Measurements from ENCODE around the gene ARHGAP25.

ARHGAP25 gene

GRCh38 chr2:68720665-68721064, 13.9 kb upstream of the ARHGAP25 start:
- FAIRE-seq = no peak

- no peak for FAIRE-seq
Observed at GRCh38 chr2:68721482-68722101, 13.0 kb upstream of the ARHGAP25 start.

DNA sequence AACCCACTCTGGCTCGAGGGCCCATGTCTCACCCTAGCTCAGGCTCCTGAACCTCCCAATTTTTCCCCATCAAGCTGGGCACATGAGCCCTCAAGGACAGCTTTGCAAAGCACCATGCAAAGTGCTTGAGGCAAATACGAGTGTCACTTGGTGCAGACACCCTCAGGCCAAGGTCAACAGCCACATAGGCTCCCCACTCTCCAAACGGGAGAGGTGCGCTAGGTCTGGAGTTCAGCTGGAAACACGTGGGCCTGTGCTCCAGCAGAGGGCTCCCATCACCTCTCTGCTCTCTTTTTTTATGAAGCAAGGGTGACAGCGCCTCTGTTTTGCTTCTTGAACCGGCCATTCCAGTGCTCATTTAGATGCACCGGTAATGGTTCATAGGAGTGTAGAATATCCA, 11.9 kb upstream of the ARHGAP25 start:
- FAIRE-seq = no peak

GRCh38 chr2:68723181-68723580, 11.4 kb upstream of the ARHGAP25 start:
- no peak for FAIRE-seq

DNA sequence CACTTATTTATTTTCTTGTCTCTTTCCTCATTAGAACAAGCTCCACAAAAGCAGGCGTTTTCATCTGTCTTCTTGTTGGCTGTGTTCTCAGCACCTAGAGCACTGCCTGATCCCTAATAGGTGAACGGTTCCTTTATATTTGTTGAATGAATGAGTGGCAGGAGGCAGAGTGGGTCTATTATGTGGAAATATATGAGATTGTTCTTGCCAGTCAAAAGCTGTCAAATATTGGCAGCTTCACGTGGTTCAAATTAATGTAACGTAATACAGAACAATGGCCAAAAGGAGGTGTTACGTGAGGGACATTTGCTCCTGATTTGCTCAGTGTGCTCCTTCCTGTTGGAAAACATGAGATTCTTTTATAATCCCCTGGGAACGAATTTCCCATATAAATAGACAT, 8.5 kb upstream of the ARHGAP25 start:
- FAIRE-seq = no peak

DNA sequence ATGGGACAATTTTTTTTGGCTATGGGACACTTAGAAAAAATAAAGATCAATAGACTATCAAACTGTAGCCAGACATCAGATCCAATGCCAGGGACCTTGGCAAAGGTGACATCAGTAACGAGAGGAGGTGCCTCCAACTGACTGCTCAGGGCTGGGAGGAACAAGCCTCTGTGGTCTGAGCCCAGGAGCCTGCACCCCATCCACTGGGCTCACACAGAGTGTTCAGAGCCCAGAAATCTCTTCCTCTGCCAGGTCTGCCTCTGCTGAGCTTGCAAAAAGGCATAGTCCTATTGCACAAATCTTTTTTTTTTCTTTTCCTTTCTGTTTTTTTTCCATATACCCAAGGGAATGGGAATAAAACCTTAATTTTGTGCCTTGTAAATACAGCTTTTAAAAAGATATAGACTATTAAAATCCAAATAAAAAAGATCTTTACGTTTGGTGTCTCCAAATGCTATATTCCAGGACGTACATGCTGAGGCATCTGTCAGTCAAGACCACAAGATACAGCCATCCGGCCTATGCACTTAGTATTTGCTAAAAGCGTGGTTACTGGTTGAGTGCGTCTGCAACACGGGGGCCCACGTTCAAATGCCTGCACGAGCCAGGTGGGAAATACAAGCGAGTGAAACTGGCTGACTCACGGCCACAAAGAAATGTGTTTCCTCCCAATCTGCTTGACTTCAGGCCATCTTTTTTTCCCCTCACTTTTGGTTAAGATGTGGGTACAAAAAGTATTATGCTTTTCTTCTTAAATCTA, 7.8 kb upstream of the ARHGAP25 start:
- FAIRE-seq = no peak

DNA sequence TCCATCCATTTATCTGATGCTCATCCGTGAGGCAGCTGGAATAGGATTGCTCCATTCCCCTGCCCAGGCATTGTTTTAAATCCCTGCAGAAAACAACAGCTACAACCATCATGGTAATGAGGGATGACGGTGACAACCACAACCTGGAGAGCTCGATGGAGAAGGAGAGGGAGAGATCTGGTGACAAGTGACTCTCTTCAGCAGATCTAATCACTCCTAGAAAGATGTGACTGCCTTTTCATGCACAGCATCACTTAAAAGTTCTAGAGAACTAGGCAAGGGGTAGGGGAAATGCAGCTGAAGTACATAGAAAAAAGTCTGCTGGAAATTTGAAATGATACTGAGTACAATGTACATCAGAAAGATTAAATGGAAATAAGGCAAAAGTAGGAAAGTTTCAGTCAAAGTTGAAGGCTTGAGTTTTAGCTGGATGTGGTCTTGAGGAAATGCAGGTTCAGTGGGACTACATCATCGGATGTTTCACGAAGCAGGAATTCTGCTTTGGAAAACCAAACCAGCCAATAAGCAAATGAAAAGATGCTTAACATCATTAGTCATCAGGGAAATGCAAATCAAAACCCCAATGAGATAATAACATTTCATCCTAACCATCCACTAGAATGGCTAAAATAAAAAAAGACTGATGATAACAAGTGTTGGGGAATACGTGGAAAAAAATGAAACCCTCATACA, 6.8 kb upstream of the ARHGAP25 start:
- no peak for FAIRE-seq

GRCh38 chr2:68730828-68731227, 3.8 kb upstream of the ARHGAP25 start:
- FAIRE-seq = no peak

DNA sequence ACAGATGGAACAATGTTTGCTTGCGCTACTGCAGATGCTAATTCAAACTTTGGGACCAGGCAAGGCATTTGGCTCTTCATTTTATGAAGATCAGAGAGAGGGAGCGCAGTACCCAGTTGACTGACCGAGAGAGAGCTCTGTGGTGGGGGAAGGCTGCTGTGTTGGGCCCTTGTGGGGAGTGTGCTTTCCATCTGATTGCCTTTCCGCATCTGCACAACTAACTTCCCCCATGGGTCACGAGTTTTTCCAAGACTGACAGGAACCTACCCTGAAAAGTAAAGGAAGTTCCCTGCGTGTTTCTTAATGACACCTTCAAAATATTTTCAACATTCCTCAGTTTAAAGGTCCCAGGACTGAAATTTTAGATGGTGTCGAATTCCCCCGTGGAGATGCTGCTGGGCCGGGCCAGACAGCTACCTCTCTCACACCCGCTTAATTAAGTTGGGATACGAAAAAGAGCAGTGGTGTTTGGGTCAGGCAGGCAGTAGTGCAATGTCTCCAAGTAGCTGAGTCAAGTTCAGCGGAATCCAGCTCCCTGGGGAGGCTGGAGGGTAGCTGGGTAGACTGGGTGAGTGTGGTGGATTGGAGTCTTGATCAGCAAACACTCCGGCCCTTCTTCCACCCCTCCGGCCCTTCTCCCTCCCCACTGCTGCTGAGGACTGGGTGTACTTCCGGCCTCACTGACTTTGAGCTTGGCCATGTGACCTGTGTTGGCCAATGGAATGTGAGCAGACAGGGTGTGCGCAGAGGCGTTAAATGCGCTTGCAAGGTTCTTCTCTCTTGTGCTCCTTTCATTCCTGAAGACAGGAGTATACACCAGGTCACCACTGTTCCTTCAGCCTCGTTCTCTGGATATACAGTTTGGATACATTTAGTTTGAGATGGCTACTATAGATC, 2.3 kb upstream of the ARHGAP25 start:
- FAIRE-seq = no peak

DNA sequence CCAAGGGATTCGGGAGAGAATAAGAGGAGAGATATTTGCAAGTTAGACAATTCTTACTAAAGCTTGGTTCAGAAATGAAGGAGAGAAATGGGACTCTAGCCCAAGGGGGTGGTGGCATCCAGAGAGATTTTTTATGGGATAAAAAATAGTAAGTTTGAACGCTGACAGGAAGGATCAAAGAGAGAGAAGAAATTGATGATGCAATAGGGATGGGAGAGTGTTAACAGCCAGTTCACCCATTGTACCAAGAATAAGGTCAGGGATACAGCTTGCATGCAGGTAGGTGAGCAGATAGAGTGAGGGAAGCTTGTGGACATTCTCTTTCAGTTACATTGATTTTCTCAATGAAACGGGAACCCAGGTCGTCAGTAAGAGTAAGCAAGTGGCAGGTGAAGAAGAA, 1.2 kb upstream of the ARHGAP25 start:
- FAIRE-seq = no peak

- no peak for FAIRE-seq
Observed at GRCh38 chr2:68734176-68734575, 435 bp upstream of the ARHGAP25 start.

- no peak for FAIRE-seq
Observed at GRCh38 chr2:68736086-68736485, 1.5 kb downstream of the ARHGAP25 start.

DNA sequence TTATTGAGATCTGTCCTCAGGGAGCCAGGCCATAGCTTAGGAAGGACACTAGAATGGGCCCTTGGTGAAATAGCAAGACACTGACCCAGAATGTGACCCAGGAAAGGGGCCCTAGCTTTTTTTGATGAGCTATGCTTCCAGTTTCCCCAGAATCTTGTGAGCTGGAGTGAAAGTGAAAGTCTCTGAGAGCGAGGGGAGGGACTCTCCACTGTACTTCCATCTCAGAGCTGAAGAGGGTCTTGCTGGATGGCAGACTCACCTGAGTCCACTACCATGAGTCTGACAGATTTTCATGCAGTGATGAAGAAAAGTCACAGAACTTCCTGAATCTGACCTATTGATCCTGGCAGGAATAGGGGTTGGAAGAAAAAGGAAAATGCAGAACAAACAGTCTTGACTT, 3.1 kb downstream of the ARHGAP25 start:
- no peak for FAIRE-seq

DNA sequence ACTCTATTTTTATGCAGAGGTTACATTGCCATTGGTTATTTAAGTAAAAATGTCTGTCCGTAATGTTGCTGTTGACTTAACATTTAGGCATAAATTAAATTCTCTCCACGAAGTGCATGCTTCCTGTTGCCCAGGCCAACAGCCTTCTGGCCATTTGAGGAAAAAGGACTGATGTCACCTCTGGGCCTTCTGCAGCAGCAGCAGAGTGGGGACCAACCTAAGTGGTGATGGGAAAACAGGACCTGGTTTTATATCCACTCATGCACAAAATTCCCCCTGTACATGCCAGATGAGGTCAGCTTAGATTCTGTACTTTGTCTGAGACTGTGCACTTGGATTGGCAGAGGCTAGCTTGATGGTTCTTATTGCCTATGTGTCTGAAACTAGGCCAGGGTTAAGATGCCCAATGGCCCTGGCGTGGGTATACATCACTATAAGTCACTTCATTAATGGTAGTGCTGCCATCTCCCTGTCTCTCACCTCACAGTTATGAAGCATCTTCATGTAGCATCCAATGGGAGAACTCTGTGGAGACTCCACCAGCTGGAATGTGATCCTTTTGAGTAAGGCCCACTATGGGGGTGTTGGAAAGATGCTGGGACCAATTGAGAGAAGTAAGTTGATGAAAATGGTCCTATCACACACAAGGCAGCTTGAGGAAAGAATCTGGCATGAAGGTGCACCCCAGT, 4.4 kb downstream of the ARHGAP25 start:
- no peak for FAIRE-seq

- no peak for FAIRE-seq
Observed at GRCh38 chr2:68739595-68740399, 5.2 kb downstream of the ARHGAP25 start.

GRCh38 chr2:68740400-68740914, 5.8 kb downstream of the ARHGAP25 start:
- FAIRE-seq = no peak

GRCh38 chr2:68741238-68741637, 6.6 kb downstream of the ARHGAP25 start:
- no peak for FAIRE-seq

- FAIRE-seq = no peak
Observed at GRCh38 chr2:68741805-68742306, 7.2 kb downstream of the ARHGAP25 start.

DNA sequence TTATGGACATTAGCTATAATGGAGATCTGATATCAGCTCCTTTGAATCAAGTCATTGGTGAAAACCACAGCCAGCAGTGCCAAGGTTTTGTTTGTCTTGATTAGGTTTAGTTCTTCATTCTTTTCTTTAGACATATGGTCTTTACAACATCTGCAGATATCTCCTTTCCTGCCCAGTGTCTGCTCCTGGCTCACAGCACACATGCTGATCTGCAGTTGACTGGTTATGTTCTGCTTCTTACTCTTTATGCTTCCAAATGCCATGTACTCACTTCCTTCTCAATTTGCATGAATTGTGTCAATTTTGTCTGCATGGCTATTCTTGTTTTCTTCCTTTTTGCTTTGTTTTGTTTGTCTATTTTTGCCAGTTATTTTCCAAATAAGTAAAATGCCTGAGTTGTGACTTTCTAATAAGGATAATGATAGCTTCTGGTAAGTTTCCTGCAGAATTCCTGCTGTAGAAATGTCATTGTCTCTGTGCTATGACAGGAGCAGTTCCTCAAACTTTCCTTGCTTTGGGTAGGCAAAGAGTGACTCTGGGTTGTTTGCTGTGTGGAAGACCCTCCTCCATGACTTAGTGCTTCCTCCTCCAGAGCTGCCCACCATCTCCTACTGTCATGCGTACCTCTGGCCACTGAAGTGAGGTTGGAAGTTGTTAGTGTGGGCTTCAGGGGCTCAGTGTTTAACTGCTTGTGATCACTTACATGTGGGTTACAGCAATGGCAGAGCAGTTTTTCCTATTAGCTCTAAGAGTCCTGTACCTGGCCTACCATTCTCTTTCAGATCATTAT, 8.2 kb downstream of the ARHGAP25 start:
- no peak for FAIRE-seq

GRCh38 chr2:68743531-68743930, 8.9 kb downstream of the ARHGAP25 start:
- no peak for FAIRE-seq

All from TTC549 (cell line).